ENCODE data around the gene UBE2O.

DNA sequence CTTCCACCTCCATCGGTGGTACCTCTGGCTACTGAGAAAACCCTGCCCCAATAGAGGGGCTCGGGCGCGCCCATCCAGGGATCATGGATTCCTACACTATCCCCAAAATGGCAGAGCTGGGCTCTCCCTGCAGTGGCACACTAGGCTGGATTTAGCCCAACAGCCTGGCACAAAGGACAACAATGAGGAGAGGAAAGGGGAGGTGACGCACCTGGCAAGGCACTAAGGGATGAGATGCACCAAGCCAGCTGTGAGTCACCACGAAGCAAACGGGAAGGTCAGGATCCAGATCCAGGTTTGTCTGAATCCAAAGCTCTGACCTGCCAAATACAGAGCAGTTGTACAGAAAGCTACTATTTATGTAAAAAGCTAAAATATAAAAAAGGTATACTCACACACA is 18.1 kb downstream of the UBE2O start:
- TF ChIP-seq, protein P1, sequence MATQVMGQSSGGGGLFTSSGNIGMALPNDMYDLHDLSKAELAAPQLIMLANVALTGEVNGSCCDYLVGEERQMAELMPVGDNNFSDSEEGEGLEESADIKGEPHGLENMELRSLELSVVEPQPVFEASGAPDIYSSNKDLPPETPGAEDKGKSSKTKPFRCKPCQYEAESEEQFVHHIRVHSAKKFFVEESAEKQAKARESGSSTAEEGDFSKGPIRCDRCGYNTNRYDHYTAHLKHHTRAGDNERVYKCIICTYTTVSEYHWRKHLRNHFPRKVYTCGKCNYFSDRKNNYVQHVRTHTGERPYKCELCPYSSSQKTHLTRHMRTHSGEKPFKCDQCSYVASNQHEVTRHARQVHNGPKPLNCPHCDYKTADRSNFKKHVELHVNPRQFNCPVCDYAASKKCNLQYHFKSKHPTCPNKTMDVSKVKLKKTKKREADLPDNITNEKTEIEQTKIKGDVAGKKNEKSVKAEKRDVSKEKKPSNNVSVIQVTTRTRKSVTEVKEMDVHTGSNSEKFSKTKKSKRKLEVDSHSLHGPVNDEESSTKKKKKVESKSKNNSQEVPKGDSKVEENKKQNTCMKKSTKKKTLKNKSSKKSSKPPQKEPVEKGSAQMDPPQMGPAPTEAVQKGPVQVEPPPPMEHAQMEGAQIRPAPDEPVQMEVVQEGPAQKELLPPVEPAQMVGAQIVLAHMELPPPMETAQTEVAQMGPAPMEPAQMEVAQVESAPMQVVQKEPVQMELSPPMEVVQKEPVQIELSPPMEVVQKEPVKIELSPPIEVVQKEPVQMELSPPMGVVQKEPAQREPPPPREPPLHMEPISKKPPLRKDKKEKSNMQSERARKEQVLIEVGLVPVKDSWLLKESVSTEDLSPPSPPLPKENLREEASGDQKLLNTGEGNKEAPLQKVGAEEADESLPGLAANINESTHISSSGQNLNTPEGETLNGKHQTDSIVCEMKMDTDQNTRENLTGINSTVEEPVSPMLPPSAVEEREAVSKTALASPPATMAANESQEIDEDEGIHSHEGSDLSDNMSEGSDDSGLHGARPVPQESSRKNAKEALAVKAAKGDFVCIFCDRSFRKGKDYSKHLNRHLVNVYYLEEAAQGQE (IDR thresholded peaks at IDR 0.05; ENCODE audit: low read depth, low read length) = no peak
- TF ChIP-seq TAF1 (IDR thresholded peaks at IDR 0.05; ENCODE audit: borderline replicate concordance, low read depth, low read length) = no peak
- TF ChIP-seq FOXJ3 (CRISPR knock-in tag; IDR thresholded peaks at IDR 0.05) = no peak
- TF ChIP-seq, protein P2, sequence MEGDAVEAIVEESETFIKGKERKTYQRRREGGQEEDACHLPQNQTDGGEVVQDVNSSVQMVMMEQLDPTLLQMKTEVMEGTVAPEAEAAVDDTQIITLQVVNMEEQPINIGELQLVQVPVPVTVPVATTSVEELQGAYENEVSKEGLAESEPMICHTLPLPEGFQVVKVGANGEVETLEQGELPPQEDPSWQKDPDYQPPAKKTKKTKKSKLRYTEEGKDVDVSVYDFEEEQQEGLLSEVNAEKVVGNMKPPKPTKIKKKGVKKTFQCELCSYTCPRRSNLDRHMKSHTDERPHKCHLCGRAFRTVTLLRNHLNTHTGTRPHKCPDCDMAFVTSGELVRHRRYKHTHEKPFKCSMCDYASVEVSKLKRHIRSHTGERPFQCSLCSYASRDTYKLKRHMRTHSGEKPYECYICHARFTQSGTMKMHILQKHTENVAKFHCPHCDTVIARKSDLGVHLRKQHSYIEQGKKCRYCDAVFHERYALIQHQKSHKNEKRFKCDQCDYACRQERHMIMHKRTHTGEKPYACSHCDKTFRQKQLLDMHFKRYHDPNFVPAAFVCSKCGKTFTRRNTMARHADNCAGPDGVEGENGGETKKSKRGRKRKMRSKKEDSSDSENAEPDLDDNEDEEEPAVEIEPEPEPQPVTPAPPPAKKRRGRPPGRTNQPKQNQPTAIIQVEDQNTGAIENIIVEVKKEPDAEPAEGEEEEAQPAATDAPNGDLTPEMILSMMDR (IDR thresholded peaks at IDR 0.05) = no peak
- no peak for TF ChIP-seq EZH2phosphoT487 (IDR thresholded peaks at IDR 0.05; ENCODE audit: borderline replicate concordance, low read depth)
- no peak for TF ChIP-seq FOSL2 (IDR thresholded peaks at IDR 0.05; ENCODE audit: borderline replicate concordance, low read depth)
- TF ChIP-seq GABPA (IDR thresholded peaks at IDR 0.05; ENCODE audit: low read depth) = no peak

Measured in SK-N-SH (cell line).